Omental fat pad (tissue), 4 donors: ENCODE results near the gene OARD1. TPM values are rescaled to one million over a fixed set of nuclear protein-coding genes. Genes with fewer than 3 reads are reported as not detected.
A peak's percentile ranks its signal among the peaks of the same experiment; 100 is the strongest.

Experiments
- ATAC-seq: fragments of 150-250 bp; one replicate; pipeline ENCODE4 v1.9.1; 2016; ENCODE audit warnings: mild to moderate bottlenecking, moderate library complexity; ENCODE audit not compliant: low FRiP score
- DNase-seq: peaks from one replicate; pipeline ENCODE4 v3.0.0-alpha.2; 2019; ENCODE audit warnings: low spot score
- total RNA-seq, 4 donors: library from RNA; depleted of rRNA; stranded (reverse); fragments of >200 nt; gene quantifications; one replicate each; pipeline ENCODE4 v1.1.0, GENCODE V29; 2016
- TF ChIP-seq, protein P1 (sequence below), 3 donors: fragments of 450-650 bp; IDR thresholded peaks; one replicate each; pipeline ENCODE4 v1.5.1; 2016 to 2017; ENCODE audit warnings: antibody characterized with exemption in 3 of 3, mild to moderate bottlenecking in 3 of 3, moderate library complexity in 2 of 3

Gene OARD1
- total RNA-seq, 4 donors from 2014 or later = 7.2 to 19.5 (median 12.3) TPM

DNA sequence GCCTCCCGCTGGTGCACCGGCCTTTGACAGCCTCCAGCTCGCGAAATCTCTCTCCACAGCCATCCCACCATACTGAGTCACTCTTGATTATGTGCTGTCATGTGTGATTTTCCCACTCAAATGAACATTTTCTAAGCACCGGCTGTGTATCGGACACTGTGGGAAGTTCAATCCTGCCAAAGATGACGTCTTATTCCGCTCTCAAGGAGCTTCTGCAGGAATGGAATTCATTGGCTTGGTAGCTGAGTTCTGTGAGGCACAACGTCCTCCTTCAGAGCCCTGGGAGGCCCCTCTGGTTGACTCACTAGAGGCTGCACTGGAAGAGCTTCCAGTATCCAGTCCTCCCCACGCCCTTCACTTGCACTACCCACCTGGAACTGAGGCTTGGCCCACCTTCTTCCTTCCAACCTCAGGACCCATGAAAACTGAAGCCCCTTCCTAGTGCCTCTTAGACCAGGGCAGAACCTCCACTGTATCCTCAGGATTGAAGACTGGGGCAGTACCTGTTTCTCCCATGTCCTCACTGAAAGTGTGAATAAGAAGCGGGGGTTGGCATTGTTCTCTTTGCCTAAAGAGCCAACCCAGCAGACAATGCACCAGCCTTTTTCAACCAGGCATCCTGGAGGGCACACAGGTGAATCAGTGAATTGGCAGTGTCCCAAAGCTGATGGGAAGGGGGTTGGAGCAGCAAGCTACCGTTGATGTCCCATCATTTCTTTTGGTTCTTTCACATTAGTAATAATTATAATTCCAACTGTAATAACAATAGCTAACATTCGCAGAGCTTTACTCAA lies 34.9 kb downstream of the OARD1 start:
- DNase-seq (no peak), ATAC-seq (no peak)
- TF ChIP-seq, protein P1, sequence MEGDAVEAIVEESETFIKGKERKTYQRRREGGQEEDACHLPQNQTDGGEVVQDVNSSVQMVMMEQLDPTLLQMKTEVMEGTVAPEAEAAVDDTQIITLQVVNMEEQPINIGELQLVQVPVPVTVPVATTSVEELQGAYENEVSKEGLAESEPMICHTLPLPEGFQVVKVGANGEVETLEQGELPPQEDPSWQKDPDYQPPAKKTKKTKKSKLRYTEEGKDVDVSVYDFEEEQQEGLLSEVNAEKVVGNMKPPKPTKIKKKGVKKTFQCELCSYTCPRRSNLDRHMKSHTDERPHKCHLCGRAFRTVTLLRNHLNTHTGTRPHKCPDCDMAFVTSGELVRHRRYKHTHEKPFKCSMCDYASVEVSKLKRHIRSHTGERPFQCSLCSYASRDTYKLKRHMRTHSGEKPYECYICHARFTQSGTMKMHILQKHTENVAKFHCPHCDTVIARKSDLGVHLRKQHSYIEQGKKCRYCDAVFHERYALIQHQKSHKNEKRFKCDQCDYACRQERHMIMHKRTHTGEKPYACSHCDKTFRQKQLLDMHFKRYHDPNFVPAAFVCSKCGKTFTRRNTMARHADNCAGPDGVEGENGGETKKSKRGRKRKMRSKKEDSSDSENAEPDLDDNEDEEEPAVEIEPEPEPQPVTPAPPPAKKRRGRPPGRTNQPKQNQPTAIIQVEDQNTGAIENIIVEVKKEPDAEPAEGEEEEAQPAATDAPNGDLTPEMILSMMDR (IDR thresholded peaks at IDR 0.05) = no peak

GRCh38 chr6:41036601-41037000 lies 35.6 kb downstream of the OARD1 start:
- ATAC-seq (no peak), DNase-seq (no peak)
- TF ChIP-seq, protein P1 (IDR thresholded peaks at IDR 0.05) = no peak

GRCh38 chr6:41036186-41036585 lies 36.0 kb downstream of the OARD1 start:
- DNase-seq = no peak
- TF ChIP-seq, protein P1 (IDR thresholded peaks at IDR 0.05) = no peak
- no peak for ATAC-seq

- no peak for ATAC-seq
- TF ChIP-seq, protein P1 (IDR thresholded peaks at IDR 0.05) = no peak
- no peak for DNase-seq
These were observed 38.4 kb downstream of the OARD1 start for GRCh38 chr6:41033776-41034175.

- TF ChIP-seq, protein P1 (IDR thresholded peaks at IDR 0.05) = no peak
- ATAC-seq (no peak), DNase-seq (no peak)
These were observed 39.3 kb downstream of the OARD1 start for GRCh38 chr6:41032830-41033229.

DNA sequence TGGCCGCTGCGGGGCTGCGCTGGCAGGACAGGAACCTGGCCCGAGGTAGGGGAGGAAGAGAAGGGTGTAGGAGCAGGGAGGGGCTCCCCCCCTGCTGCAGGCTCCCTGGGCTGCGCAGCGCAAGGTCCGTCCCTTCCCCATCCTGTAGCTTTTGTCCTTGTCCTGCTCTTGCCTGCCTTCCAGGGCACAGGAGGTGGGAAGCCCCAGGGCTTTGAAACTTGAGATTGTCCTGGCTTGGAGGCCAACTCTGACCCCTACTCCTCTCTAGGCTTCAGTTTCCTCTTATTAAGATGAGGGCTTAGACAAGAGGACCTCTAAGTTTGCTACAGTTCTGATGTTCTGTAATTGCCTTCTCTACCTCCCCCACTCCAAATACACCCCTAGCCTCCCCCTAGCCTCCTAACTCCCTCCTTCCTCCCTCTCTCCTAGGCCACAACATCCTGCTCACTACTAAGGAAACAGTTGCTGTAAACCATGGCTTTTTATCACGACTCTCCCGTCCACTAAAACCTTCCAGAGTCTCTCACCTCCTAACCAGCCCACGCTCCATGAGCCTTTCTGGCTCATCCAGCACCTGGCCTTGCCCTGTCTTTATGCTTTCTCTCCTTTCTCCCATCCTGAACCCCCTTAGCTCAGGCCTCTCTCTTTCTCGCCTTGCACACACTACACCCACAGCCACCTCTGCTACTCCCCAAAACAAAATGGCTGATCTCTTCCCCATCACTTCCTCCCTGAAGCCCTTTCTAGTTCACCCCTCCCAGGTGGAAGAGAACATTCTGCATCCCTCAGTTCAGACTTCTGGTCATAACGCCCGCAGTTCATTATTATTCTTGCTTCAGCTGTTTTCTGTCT lies 43.4 kb downstream of the OARD1 start:
- TF ChIP-seq, protein P1 (IDR thresholded peaks at IDR 0.05) = no peak
- DNase-seq = no peak
- ATAC-seq = peak; percentile 25
